Measurements from ENCODE around the gene KHSRP. TPM values are rescaled to one million over a fixed set of nuclear protein-coding genes. Genes with fewer than 3 reads are reported as not detected.

The KHSRP gene
- total and polyA plus RNA-seq, 2 of the 13 experiments (the other 11 are each of a cell fraction or from before 2014, with no cell fraction given) = 72.1 to 129 TPM

- TF ChIP-seq NFAT5 (CRISPR knock-in tag; IDR thresholded peaks at IDR 0.05) = peak; percentile 77; the same call in 1 of the 2 replicates
- TF ChIP-seq STAG1 (CRISPR knock-in tag; IDR thresholded peaks at IDR 0.05) = 0 out of 2 replicates have a peak, but pooled peaks have one; percentile 20
- TF ChIP-seq MIER3 (CRISPR knock-in tag; IDR thresholded peaks at IDR 0.05; ENCODE audit: borderline replicate concordance) = no peak
- TF ChIP-seq, protein P1, sequence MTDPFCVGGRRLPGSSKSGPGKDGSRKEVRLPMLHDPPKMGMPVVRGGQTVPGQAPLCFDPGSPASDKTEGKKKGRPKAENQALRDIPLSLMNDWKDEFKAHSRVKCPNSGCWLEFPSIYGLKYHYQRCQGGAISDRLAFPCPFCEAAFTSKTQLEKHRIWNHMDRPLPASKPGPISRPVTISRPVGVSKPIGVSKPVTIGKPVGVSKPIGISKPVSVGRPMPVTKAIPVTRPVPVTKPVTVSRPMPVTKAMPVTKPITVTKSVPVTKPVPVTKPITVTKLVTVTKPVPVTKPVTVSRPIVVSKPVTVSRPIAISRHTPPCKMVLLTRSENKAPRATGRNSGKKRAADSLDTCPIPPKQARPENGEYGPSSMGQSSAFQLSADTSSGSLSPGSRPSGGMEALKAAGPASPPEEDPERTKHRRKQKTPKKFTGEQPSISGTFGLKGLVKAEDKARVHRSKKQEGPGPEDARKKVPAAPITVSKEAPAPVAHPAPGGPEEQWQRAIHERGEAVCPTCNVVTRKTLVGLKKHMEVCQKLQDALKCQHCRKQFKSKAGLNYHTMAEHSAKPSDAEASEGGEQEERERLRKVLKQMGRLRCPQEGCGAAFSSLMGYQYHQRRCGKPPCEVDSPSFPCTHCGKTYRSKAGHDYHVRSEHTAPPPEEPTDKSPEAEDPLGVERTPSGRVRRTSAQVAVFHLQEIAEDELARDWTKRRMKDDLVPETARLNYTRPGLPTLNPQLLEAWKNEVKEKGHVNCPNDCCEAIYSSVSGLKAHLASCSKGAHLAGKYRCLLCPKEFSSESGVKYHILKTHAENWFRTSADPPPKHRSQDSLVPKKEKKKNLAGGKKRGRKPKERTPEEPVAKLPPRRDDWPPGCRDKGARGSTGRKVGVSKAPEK (CRISPR knock-in tag; IDR thresholded peaks at IDR 0.05; ENCODE audit: borderline replicate concordance) = no peak
- no peak for TF ChIP-seq JARID2 (CRISPR knock-in tag; IDR thresholded peaks at IDR 0.05; ENCODE audit: insufficient replicate concordance)
- TF ChIP-seq ZFP62 (CRISPR knock-in tag; IDR thresholded peaks at IDR 0.05) = no peak
- TF ChIP-seq, protein P2, sequence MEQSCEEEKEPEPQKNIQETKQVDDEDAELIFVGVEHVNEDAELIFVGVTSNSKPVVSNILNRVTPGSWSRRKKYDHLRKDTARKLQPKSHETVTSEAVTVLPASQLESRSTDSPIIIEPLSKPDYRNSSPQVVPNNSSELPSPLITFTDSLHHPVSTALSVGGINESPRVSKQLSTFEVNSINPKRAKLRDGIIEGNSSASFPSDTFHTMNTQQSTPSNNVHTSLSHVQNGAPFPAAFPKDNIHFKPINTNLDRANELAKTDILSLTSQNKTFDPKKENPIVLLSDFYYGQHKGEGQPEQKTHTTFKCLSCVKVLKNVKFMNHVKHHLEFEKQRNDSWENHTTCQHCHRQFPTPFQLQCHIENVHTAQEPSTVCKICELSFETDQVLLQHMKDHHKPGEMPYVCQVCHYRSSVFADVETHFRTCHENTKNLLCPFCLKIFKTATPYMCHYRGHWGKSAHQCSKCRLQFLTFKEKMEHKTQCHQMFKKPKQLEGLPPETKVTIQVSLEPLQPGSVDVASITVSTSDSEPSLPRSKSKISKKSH (CRISPR knock-in tag; IDR thresholded peaks at IDR 0.05; ENCODE audit: borderline replicate concordance) = 0 out of 2 replicates have a peak, but pooled peaks have one; percentile 11
- no peak for TF ChIP-seq HNRNPK (IDR thresholded peaks at IDR 0.05; ENCODE audit: low read depth, low read length, poor library complexity, severe bottlenecking)
- no peak for TF ChIP-seq ZNF33B (CRISPR knock-in tag; IDR thresholded peaks at IDR 0.05)
- TF ChIP-seq JUNB (CRISPR knock-in tag; IDR thresholded peaks at IDR 0.05; ENCODE audit: borderline replicate concordance) = no peak
- peak; percentile 71 for TF ChIP-seq ASH2L (IDR thresholded peaks at IDR 0.05; ENCODE audit: insufficient read length, low read depth, low read length)
- no peak; the same call in 1 of the 2 replicates for TF ChIP-seq KLF9 (CRISPR knock-in tag; IDR thresholded peaks at IDR 0.05; ENCODE audit: low read depth)
- peak; percentile 89 for TF ChIP-seq RFX1 (IDR thresholded peaks at IDR 0.05)
- 0 out of 2 replicates have a peak, but pooled peaks have one; percentile 55 for TF ChIP-seq ZNF572 (CRISPR knock-in tag; IDR thresholded peaks at IDR 0.05)
- TF ChIP-seq ZNF724P (CRISPR knock-in tag; IDR thresholded peaks at IDR 0.05; ENCODE audit: borderline replicate concordance) = no peak
- TF ChIP-seq KDM1A (CRISPR knock-in tag; IDR thresholded peaks at IDR 0.05) = no peak
- no peak for TF ChIP-seq KLF15 (CRISPR knock-in tag; IDR thresholded peaks at IDR 0.05; ENCODE audit: borderline replicate concordance)
- no peak for TF ChIP-seq BHLHE40 (IDR thresholded peaks at IDR 0.05; ENCODE audit: low read length)
- no peak for TF ChIP-seq NFRKB (IDR thresholded peaks at IDR 0.05)
- TF ChIP-seq ZFP90 (CRISPR knock-in tag; IDR thresholded peaks at IDR 0.05; ENCODE audit: borderline replicate concordance) = no peak
These were observed 31.3 kb downstream of the KHSRP start, which contains the start of gene GTF2F1 (continued) for GRCh38 chr19:6393074-6393982.
